CD4-positive, alpha-beta T cell treated with Interleukin-21 for 1 hour (primary cell): ENCODE data around the gene CD300LF.

ENCODE experiments used
- DNase-seq: peaks from one replicate; pipeline ENCODE4 v3.0.0-alpha.2; 2020

CD300LF gene

GRCh38 chr17:74745548-74746177 lies 32.9 kb upstream of the CD300LF start:
- DNase-seq = no peak

GRCh38 chr17:74744714-74745547 lies 32.2 kb upstream of the CD300LF start:
- peak; percentile 86 for DNase-seq

GRCh38 chr17:74744349-74744713 lies 31.6 kb upstream of the CD300LF start:
- no peak for DNase-seq

GRCh38 chr17:74743755-74744154 lies 31.0 kb upstream of the CD300LF start:
- no peak for DNase-seq

GRCh38 chr17:74742978-74743545 lies 30.3 kb upstream of the CD300LF start:
- no peak for DNase-seq

GRCh38 chr17:74742153-74742515 lies 29.4 kb upstream of the CD300LF start:
- DNase-seq = peak; percentile 63

GRCh38 chr17:74740641-74741387 lies 28.1 kb upstream of the CD300LF start:
- DNase-seq = no peak

- DNase-seq = no peak
Observed at GRCh38 chr17:74740173-74740572, 27.4 kb upstream of the CD300LF start.

- no peak for DNase-seq
Observed at GRCh38 chr17:74739227-74739831, 26.6 kb upstream of the CD300LF start.

- peak; percentile 83 for DNase-seq
Observed at GRCh38 chr17:74738051-74738996, 25.6 kb upstream of the CD300LF start.

GRCh38 chr17:74737299-74738050 lies 24.8 kb upstream of the CD300LF start:
- peak; percentile 49 for DNase-seq

GRCh38 chr17:74736513-74737298 lies 24.0 kb upstream of the CD300LF start, which contains the start of gene RAB37:
RAB37 (plus strand) TSS chr17:74737256; CDS start chr17:74737273, 17 bp downstream.
- DNase-seq = peak; percentile 54

- no peak for DNase-seq
Observed at GRCh38 chr17:74734256-74734655, 21.5 kb upstream of the CD300LF start.

GRCh38 chr17:74733365-74734122 lies 20.8 kb upstream of the CD300LF start:
- DNase-seq = peak; percentile 49

- DNase-seq = no peak
Observed at GRCh38 chr17:74732042-74732867, 19.5 kb upstream of the CD300LF start.

GRCh38 chr17:74731347-74731605 lies 18.6 kb upstream of the CD300LF start:
- DNase-seq = no peak

GRCh38 chr17:74730491-74731346 lies 18.0 kb upstream of the CD300LF start:
- DNase-seq = peak; percentile 74

GRCh38 chr17:74729866-74730265 lies 17.1 kb upstream of the CD300LF start:
- DNase-seq = no peak
